Sigmoid colon (tissue), 7 donors: ENCODE measurements around the gene KRTAP9-2. TPM values are rescaled to one million over a fixed set of nuclear protein-coding genes. Genes with fewer than 3 reads are reported as not detected.
"Not testable (repeated sequence)": the region's sequence is repeated elsewhere in the genome, so short reads cannot be mapped to it uniquely, and the experiment has no call there.

ENCODE experiments used
- DNase-seq: peaks from one replicate; pipeline ENCODE4 v3.0.0-alpha.2; 2019
- H3K27ac ChIP-seq, 4 donors: fragments of 200-600 bp; sonication (generic); one replicate each; pipeline ENCODE4 v1.5.1; 2016 to 2019; ENCODE audit warnings: mild to moderate bottlenecking in 1 of 4
- H3K27me3 ChIP-seq, 3 donors: fragments of 200-600 bp; sonication (generic); one replicate each; pipeline ENCODE4 v1.5.1; 2019; ENCODE audit warnings: mild to moderate bottlenecking in 1 of 3
- H3K36me3 ChIP-seq, 4 donors: fragments of 200-600 bp; sonication (generic); one replicate each; pipeline ENCODE4 v1.5.1; 2016 to 2019
- H3K4me1 ChIP-seq, 4 donors: fragments of 200-600 bp; sonication (generic); one replicate each; pipeline ENCODE4 v1.5.1; 2017 to 2019
- H3K4me3 ChIP-seq, 4 donors: fragments of 200-600 bp; sonication (generic); one replicate each; pipeline ENCODE4 v1.5.1; 2017 to 2019; ENCODE audit warnings: mild to moderate bottlenecking in 2 of 4, moderate library complexity in 1 of 4
- H3K9me3 ChIP-seq, 4 donors: fragments of 200-600 bp in 3 of 4; sonication (generic) in 3 of 4; one replicate each; pipeline versions ENCODE4 v1.5.1 to v1.6.1; 2013 to 2019
- CTCF ChIP-seq, 4 experiments: fragments of 450-650 bp in 3 of 4; fragments of 200-600 bp in 1 of 4; IDR thresholded peaks; one replicate each; pipeline ENCODE4 v1.5.1; 2016 to 2019; ENCODE audit warnings: antibody characterized with exemption in 4 of 4, mild to moderate bottlenecking in 3 of 4, moderate library complexity in 2 of 4
- EP300 ChIP-seq, 4 donors: sonication (generic); formaldehyde crosslinking; IDR thresholded peaks; one replicate each; pipeline ENCODE4 v1.6.1; 2017; ENCODE audit warnings: antibody characterized with exemption in 4 of 4
- POLR2A ChIP-seq, 2 donors: fragments of 450-650 bp; IDR thresholded peaks; one replicate each; pipeline ENCODE4 v1.6.1; 2016; ENCODE audit warnings: antibody characterized with exemption in 2 of 2, mild to moderate bottlenecking in 2 of 2, moderate library complexity in 2 of 2
- POLR2AphosphoS5 ChIP-seq, 4 donors: sonication (generic); formaldehyde crosslinking; IDR thresholded peaks; one replicate each; pipeline ENCODE4 v1.6.1; 2017; ENCODE audit warnings: antibody characterized with exemption in 4 of 4
- WGBS, 2 donors: extraction: QIAGEN DNeasy Blood & Tissue Kit; methylation state at CpG; one replicate each; pipeline ENCODE4 v1.1.7; 2013; 5-methylcytosine and 5-hydroxymethylcytosine counted together
- intact Hi-C: fragments of 100-400 bp; cut with DNase I; formaldehyde crosslinking; loops from one replicate; pipeline ENCODE4 v1.15.1; 2023
- polyA plus RNA-seq, 3 donors: library from polyadenylated mRNA; stranded (reverse); fragments of 200-250 nt; gene quantifications; one replicate each; pipeline ENCODE4 v1.2.3, GENCODE V29; 2013
- small RNA-seq, 3 donors: library from RNA; depleted of rRNA; stranded (forward); fragments of <200 nt; gene quantifications; one replicate each; pipeline ENCODE3, GENCODE V24; 2016
- total RNA-seq, 4 donors: library from RNA; depleted of rRNA; stranded (reverse); fragments of >200 nt; gene quantifications; one replicate each; pipeline ENCODE4 v1.1.0, GENCODE V29; 2016
- donor health status: healthy with polysubstance abuse.
- donor health status: Bipolar disorder and iron deficiency.
- donor health status: healthy.

The KRTAP9-2 gene
- total and polyA plus RNA-seq, 7 donors, result not detected

- Histone ChIP-seq H3K36me3 (no peaks in the 10 kb centered on the region), H3K27ac (no peak overlapping the region), H3K9me3 (no peaks in the 10 kb centered on the region), H3K4me1 (no peaks in the 10 kb centered on the region), H3K27me3 (peaks cover 0 to 6% (median 0%) of the 10 kb centered on the region in 3 donors), H3K4me3 (no peak overlapping the region)
- DNase-seq, result no peak
- TF ChIP-seq POLR2A (IDR thresholded peaks at IDR 0.05) (no peak), POLR2AphosphoS5 (IDR thresholded peaks at IDR 0.05) (no peak), CTCF (IDR thresholded peaks at IDR 0.05) (no peak), EP300 (IDR thresholded peaks at IDR 0.05) (no peak)
- whole genome bisulfite sequencing, 2 donors, result 67% methylated on average over 1 of the region's 1 CpG; no CpG with 5 or more reads in 1 of the 2 donors
- intact Hi-C loops, result no loop called here
Observed at GRCh38 chr17:41271858-41272257, 45.4 kb downstream of the KRTAP9-2 start.

GRCh38 chr17:41275648-41276190 is 49.3 kb downstream of the KRTAP9-2 start, which contains the start of gene KRTAP9-7:
Gene KRTAP9-7, plus strand, starts transcription at chr17:41275698. Its CDS starts 0 bp downstream, at chr17:41275698.
- not testable (repeated sequence) for H3K27me3 ChIP-seq, H3K4me1 ChIP-seq, H3K4me3 ChIP-seq, DNase-seq, H3K27ac ChIP-seq, H3K9me3 ChIP-seq, H3K36me3 ChIP-seq
- intact Hi-C loops, result loop anchor here (1.0 kb wide), 1 partner anchor 11 kb away; no protein-coding TSS in a partner anchor
- WGBS, 2 donors, result 48 to 86% methylated on average over 3 of the region's 3 CpGs

Small RNA genes within 50 kb of the gene (small RNA-seq; reads per million reads assigned to genes)
- gene KRTAP4-17P, result 0 reads per million in 3 donors

Other genes with a start within 250 kb of the KRTAP9-2 start
Only the 30 nearest of the 41 such genes appear.
- not detected for gene KRTAP2-1, start 179.3 kb upstream of the KRTAP9-2 start, total RNA-seq
- gene KRTAP2-1, start 179.3 kb upstream of the KRTAP9-2 start, polyA plus RNA-seq, result not detected
- not detected for gene KRTAP2-2, start 171.4 kb upstream of the KRTAP9-2 start, total RNA-seq
- not detected for gene KRTAP2-2, start 171.4 kb upstream of the KRTAP9-2 start, polyA plus RNA-seq
- gene KRTAP2-3, start 166.5 kb upstream of the KRTAP9-2 start, total RNA-seq, result not detected
- gene KRTAP2-3, start 166.5 kb upstream of the KRTAP9-2 start, polyA plus RNA-seq, result not detected
- gene KRTAP2-4, start 160.8 kb upstream of the KRTAP9-2 start, total RNA-seq, result not detected
- not detected for gene KRTAP2-4, start 160.8 kb upstream of the KRTAP9-2 start, polyA plus RNA-seq
- not detected for gene KRTAP4-7, start 142.5 kb upstream of the KRTAP9-2 start, total RNA-seq
- gene KRTAP4-7, start 142.5 kb upstream of the KRTAP9-2 start, polyA plus RNA-seq, result not detected
- not detected for gene KRTAP4-8, start 128.5 kb upstream of the KRTAP9-2 start, total RNA-seq
- gene KRTAP4-8, start 128.5 kb upstream of the KRTAP9-2 start, polyA plus RNA-seq, result not detected
- gene KRTAP4-16, start 124.4 kb upstream of the KRTAP9-2 start, total RNA-seq, result not detected
- not detected for gene KRTAP4-16, start 124.4 kb upstream of the KRTAP9-2 start, polyA plus RNA-seq
- gene KRTAP4-9, start 121.3 kb upstream of the KRTAP9-2 start, total RNA-seq, result not detected
- not detected for gene KRTAP4-9, start 121.3 kb upstream of the KRTAP9-2 start, polyA plus RNA-seq
- gene KRTAP4-11, start 108.3 kb upstream of the KRTAP9-2 start, total RNA-seq, result not detected
- not detected for gene KRTAP4-11, start 108.3 kb upstream of the KRTAP9-2 start, polyA plus RNA-seq
- gene KRTAP4-12, start 102.5 kb upstream of the KRTAP9-2 start, total RNA-seq, result not detected
- gene KRTAP4-12, start 102.5 kb upstream of the KRTAP9-2 start, polyA plus RNA-seq, result not detected
- gene KRTAP4-6, start 86.1 kb upstream of the KRTAP9-2 start, total RNA-seq, result not detected
- gene KRTAP4-6, start 86.1 kb upstream of the KRTAP9-2 start, polyA plus RNA-seq, result not detected
- not detected for gene KRTAP4-5, start 76.8 kb upstream of the KRTAP9-2 start, total RNA-seq
- gene KRTAP4-5, start 76.8 kb upstream of the KRTAP9-2 start, polyA plus RNA-seq, result not detected
- gene KRTAP4-4, start 65.9 kb upstream of the KRTAP9-2 start, total RNA-seq, result not detected
- not detected for gene KRTAP4-4, start 65.9 kb upstream of the KRTAP9-2 start, polyA plus RNA-seq
- gene KRTAP4-3, start 58.4 kb upstream of the KRTAP9-2 start, total RNA-seq, result not detected
- gene KRTAP4-3, start 58.4 kb upstream of the KRTAP9-2 start, polyA plus RNA-seq, result not detected
- gene KRTAP4-2, start 48.4 kb upstream of the KRTAP9-2 start, total RNA-seq, result not detected
- gene KRTAP4-2, start 48.4 kb upstream of the KRTAP9-2 start, polyA plus RNA-seq, result not detected
- gene KRTAP4-1, start 41.7 kb upstream of the KRTAP9-2 start, total RNA-seq, result not detected
- 1 to 10 TPM in 1 of 3 donors, not detected in 2; 1.4 TPM for gene KRTAP4-1, start 41.7 kb upstream of the KRTAP9-2 start, polyA plus RNA-seq
- gene KRTAP9-1, start 36.8 kb upstream of the KRTAP9-2 start, total RNA-seq, result not detected
- gene KRTAP9-1, start 36.8 kb upstream of the KRTAP9-2 start, polyA plus RNA-seq, result not detected
- gene KRTAP9-3, start 5.8 kb downstream of the KRTAP9-2 start, total RNA-seq, result not detected
- gene KRTAP9-3, start 5.8 kb downstream of the KRTAP9-2 start, polyA plus RNA-seq, result not detected
- not detected for gene KRTAP9-8, start 11.4 kb downstream of the KRTAP9-2 start, total RNA-seq
- gene KRTAP9-8, start 11.4 kb downstream of the KRTAP9-2 start, polyA plus RNA-seq, result not detected
- gene KRTAP9-4, start 23.0 kb downstream of the KRTAP9-2 start, total RNA-seq, result not detected
- gene KRTAP9-4, start 23.0 kb downstream of the KRTAP9-2 start, polyA plus RNA-seq, result not detected
- gene KRTAP9-9, start 28.7 kb downstream of the KRTAP9-2 start, total RNA-seq, result not detected
- gene KRTAP9-9, start 28.7 kb downstream of the KRTAP9-2 start, polyA plus RNA-seq, result not detected
- gene KRTAP9-6, start 38.7 kb downstream of the KRTAP9-2 start, total RNA-seq, result not detected
- gene KRTAP9-6, start 38.7 kb downstream of the KRTAP9-2 start, polyA plus RNA-seq, result not detected
- gene KRTAP9-7, start 49.0 kb downstream of the KRTAP9-2 start, total RNA-seq, result not detected
- not detected for gene KRTAP9-7, start 49.0 kb downstream of the KRTAP9-2 start, polyA plus RNA-seq
- gene KRTAP29-1, start 76.2 kb downstream of the KRTAP9-2 start, total RNA-seq, result not detected
- not detected for gene KRTAP29-1, start 76.2 kb downstream of the KRTAP9-2 start, polyA plus RNA-seq
- not detected for gene KRTAP16-1, start 82.7 kb downstream of the KRTAP9-2 start, total RNA-seq
- gene KRTAP16-1, start 82.7 kb downstream of the KRTAP9-2 start, polyA plus RNA-seq, result not detected
- gene KRTAP17-1, start 89.1 kb downstream of the KRTAP9-2 start, total RNA-seq, result not detected
- gene KRTAP17-1, start 89.1 kb downstream of the KRTAP9-2 start, polyA plus RNA-seq, result not detected
- not detected for gene KRT33A, start 124.2 kb downstream of the KRTAP9-2 start, total RNA-seq
- gene KRT33A, start 124.2 kb downstream of the KRTAP9-2 start, polyA plus RNA-seq, result not detected
- gene KRT33B, start 143.2 kb downstream of the KRTAP9-2 start, total RNA-seq, result not detected
- gene KRT33B, start 143.2 kb downstream of the KRTAP9-2 start, polyA plus RNA-seq, result not detected
- gene KRT34, start 155.7 kb downstream of the KRTAP9-2 start, total RNA-seq, result not detected
- not detected for gene KRT34, start 155.7 kb downstream of the KRTAP9-2 start, polyA plus RNA-seq
- not detected for gene KRT31, start 171.0 kb downstream of the KRTAP9-2 start, total RNA-seq
- not detected for gene KRT31, start 171.0 kb downstream of the KRTAP9-2 start, polyA plus RNA-seq